Stomach (tissue), 9 donors: ENCODE data around the gene ZNF185. TPM values are rescaled to one million over a fixed set of nuclear protein-coding genes. Genes with fewer than 3 reads are reported as not detected.

ENCODE experiments used
- DNase-seq, 2 donors: peaks; one replicate each; pipeline versions ENCODE4 v3.0.0 to v3.0.0-alpha.2; 2013 to 2019
- H3K27ac ChIP-seq, 5 donors: fragments of 200-600 bp in 4 of 5; sonication (generic) in 4 of 5; one replicate each; pipeline ENCODE4 v1.5.1; 2013 to 2019; ENCODE audit warnings: mild to moderate bottlenecking in 1 of 5, moderate library complexity in 1 of 5
- H3K27me3 ChIP-seq, 3 donors: fragments of 200-600 bp; sonication (generic); one replicate each; pipeline ENCODE4 v1.5.1; 2017 to 2019; ENCODE audit warnings: mixed run types in 1 of 3
- H3K36me3 ChIP-seq, 4 donors: fragments of 200-600 bp; sonication (generic); 1 replicate in 3 of 4; 2 replicates in 1 of 4; pipeline ENCODE4 v1.5.1; 2016 to 2019
- H3K4me1 ChIP-seq, 4 donors: fragments of 200-600 bp; sonication (generic); one replicate each; pipeline ENCODE4 v1.5.1; 2016 to 2019
- H3K4me3 ChIP-seq, 4 donors: fragments of 200-600 bp; sonication (generic) in 3 of 4; one replicate each; pipeline ENCODE4 v1.5.1; 2016 to 2019; ENCODE audit warnings: mild to moderate bottlenecking in 1 of 4
- H3K9me3 ChIP-seq, 4 donors: fragments of 200-600 bp; sonication (generic); one replicate each; pipeline ENCODE4 v1.5.1; 2016 to 2019
- EP300 ChIP-seq: sonication (generic); formaldehyde crosslinking; IDR thresholded peaks from one replicate; pipeline ENCODE4 v1.6.1; 2017; ENCODE audit warnings: antibody characterized with exemption
- POLR2A ChIP-seq, 4 donors: fragments of 450-650 bp; IDR thresholded peaks; one replicate each; pipeline ENCODE4 v1.6.1; 2016; ENCODE audit warnings: antibody characterized with exemption in 4 of 4, control low read depth in 2 of 4, mild to moderate bottlenecking in 1 of 4, moderate library complexity in 1 of 4
- POLR2AphosphoS5 ChIP-seq, 3 donors: sonication (generic); formaldehyde crosslinking; IDR thresholded peaks; one replicate each; pipeline ENCODE4 v1.6.1; 2016; ENCODE audit warnings: antibody characterized with exemption in 3 of 3
- WGBS, 5 donors: extraction: QIAGEN DNeasy Blood & Tissue Kit in 3 of 5; methylation state at CpG; one replicate each; pipeline versions ENCODE4 v1.1.5 to v1.1.7; 2013 to 2018; 5-methylcytosine and 5-hydroxymethylcytosine counted together
- intact Hi-C: fragments of 100-400 bp; cut with DNase I; formaldehyde crosslinking; loops from one replicate; pipeline ENCODE4 v1.15.1; 2023; ENCODE audit warnings: low total_unique reads
- polyA plus RNA-seq, 3 donors: library from polyadenylated mRNA; stranded (reverse); fragments of 200-250 nt; gene quantifications; one replicate each; pipeline ENCODE4 v1.2.3, GENCODE V29; 2013
- total RNA-seq, 5 donors: library from RNA; depleted of rRNA; stranded (reverse); fragments of >200 nt; gene quantifications; one replicate each; pipeline versions ENCODE4 v1.1.0 to v1.2.3, GENCODE V29; 2014 to 2016
- TF ChIP-seq, protein P1 (sequence below), 7 experiments: fragments of 450-650 bp in 4 of 7; fragments of 200-600 bp in 3 of 7; sonication (generic) in 3 of 7; IDR thresholded peaks; one replicate each; pipeline ENCODE4 v1.5.1; 2016 to 2019; ENCODE audit warnings: antibody characterized with exemption in 7 of 7, control low read depth in 2 of 7, mild to moderate bottlenecking in 1 of 7
- donor health status: healthy with polysubstance abuse.
- donor health status: Bipolar disorder and iron deficiency.
- donor health status: healthy.

ZNF185 gene
- total and polyA plus RNA-seq, 8 donors, result 1.2 to 48.2 (median 4.5) TPM

DNA sequence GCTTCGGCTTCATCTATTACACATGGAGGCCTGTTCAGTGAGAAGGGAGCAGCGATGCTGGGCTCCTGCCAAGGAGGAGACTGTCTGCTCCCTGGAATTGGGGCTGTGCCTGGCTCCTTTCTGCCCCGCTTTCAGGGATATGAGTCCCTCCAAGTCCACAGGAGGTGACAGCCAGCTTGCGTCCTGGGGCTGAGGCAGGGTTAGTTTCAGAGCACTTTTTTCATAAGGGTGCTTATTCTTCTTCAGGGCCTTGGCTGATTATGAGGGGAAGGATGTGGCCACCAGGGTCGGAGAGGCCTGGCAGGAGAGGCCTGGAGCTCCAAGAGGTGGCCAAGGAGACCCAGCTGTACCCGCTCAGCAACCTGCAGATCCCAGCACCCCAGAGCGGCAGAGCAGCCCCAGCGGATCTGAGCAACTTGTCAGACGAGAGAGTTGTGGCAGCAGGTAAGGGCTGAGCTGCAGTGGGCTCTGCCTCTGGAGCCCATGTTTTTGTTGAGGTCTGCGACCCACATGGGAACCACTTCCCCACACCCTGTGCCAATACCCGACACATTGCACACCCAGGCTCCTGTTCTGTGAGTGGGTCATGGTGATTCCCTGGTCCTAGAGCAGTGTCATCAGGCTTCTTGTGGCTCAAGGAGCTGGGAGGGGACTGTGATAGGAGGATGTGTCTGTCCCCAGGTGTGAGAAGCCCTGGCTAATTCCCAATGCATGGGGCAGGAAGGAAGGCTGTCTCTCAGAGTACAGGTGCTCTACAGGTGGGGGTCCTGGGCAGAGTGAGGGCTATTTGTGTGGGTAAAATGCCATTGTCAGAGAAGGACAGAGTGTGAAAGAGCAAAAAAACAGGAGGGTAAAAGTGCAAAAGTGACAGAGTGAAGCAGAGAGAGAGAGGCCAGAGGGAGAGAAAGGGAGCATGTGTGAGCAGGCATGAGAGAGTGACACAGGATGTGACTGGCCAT is 47.4 kb downstream of the ZNF185 start:
- no peaks in the 10 kb centered on the region for H3K9me3 ChIP-seq
- WGBS, 5 donors, result 77 to 96% (median 93%) methylated on average over 8 to 11 of the region's 11 CpGs

DNA sequence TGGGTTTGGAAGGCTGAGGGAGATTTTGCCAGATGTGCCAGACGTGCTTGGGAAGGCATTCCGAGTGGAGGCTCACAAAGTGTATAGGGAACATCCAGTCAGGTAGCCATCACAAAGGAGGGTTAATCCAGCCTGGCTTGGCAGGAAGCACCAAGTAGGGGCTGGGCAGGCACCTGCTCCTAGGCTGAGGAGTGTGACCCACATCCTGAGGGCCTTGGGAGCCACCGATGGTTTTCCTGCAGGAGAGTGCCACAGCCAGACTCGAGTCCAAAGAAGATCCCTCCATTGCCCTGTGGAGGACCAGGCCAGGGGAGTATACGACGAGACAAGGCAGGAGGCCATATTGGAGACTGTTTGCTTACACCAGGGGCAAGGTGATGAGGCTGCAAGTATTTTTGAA is 48.8 kb downstream of the ZNF185 start:
- no peaks in the 10 kb centered on the region for H3K27me3 ChIP-seq
- no peak overlapping the region for H3K4me3 ChIP-seq
- 85 to 97% (median 92%) methylated on average over 5 to 6 of the region's 6 CpGs for WGBS, 5 donors
- no peak overlapping the region for H3K27ac ChIP-seq
- H3K9me3 ChIP-seq, result no peaks in the 10 kb centered on the region
- H3K4me1 ChIP-seq, result peaks cover 0 to 6% (median 0%) of the 10 kb centered on the region in 4 donors
- intact Hi-C loops, result no loop called here
- TF ChIP-seq EP300 (no peak), POLR2A (IDR thresholded peaks at IDR 0.05) (no peak), POLR2AphosphoS5 (IDR thresholded peaks at IDR 0.05) (no peak)
- TF ChIP-seq, protein P1, sequence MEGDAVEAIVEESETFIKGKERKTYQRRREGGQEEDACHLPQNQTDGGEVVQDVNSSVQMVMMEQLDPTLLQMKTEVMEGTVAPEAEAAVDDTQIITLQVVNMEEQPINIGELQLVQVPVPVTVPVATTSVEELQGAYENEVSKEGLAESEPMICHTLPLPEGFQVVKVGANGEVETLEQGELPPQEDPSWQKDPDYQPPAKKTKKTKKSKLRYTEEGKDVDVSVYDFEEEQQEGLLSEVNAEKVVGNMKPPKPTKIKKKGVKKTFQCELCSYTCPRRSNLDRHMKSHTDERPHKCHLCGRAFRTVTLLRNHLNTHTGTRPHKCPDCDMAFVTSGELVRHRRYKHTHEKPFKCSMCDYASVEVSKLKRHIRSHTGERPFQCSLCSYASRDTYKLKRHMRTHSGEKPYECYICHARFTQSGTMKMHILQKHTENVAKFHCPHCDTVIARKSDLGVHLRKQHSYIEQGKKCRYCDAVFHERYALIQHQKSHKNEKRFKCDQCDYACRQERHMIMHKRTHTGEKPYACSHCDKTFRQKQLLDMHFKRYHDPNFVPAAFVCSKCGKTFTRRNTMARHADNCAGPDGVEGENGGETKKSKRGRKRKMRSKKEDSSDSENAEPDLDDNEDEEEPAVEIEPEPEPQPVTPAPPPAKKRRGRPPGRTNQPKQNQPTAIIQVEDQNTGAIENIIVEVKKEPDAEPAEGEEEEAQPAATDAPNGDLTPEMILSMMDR (IDR thresholded peaks at IDR 0.05), result no peak
- H3K36me3 ChIP-seq, result peaks cover 0 to 16% (median 7%) of the 10 kb centered on the region in 4 donors
- DNase-seq, result no peak

More for the DNA sequence above, 47.4 kb downstream of the ZNF185 start:
- DNase-seq, result no peak
- Histone ChIP-seq H3K27me3 (no peaks in the 10 kb centered on the region), H3K4me3 (no peak overlapping the region), H3K27ac (no peak overlapping the region), H3K4me1 (peaks cover 0 to 12% (median 0%) of the 10 kb centered on the region in 4 donors), H3K36me3 (peaks cover 0 to 16% (median 7%) of the 10 kb centered on the region in 4 donors)
- intact Hi-C loops, result no loop called here
- TF ChIP-seq POLR2A (IDR thresholded peaks at IDR 0.05) (no peak), EP300 (no peak), POLR2AphosphoS5 (IDR thresholded peaks at IDR 0.05) (no peak)
- TF ChIP-seq, protein P1 (IDR thresholded peaks at IDR 0.05), result no peak

Other genes with a start within 250 kb of the ZNF185 start
- gene MAGEA3, start 199.3 kb upstream of the ZNF185 start, total RNA-seq, result not detected
- not detected for gene MAGEA3, start 199.3 kb upstream of the ZNF185 start, polyA plus RNA-seq
- gene CSAG2, start 188.8 kb upstream of the ZNF185 start, total RNA-seq, result not detected
- gene CSAG2, start 188.8 kb upstream of the ZNF185 start, polyA plus RNA-seq, result not detected
- gene MAGEA2B, start 183.4 kb upstream of the ZNF185 start, total RNA-seq, result not detected
- gene MAGEA2B, start 183.4 kb upstream of the ZNF185 start, polyA plus RNA-seq, result not detected
- not detected for gene CSAG1, start 164.3 kb upstream of the ZNF185 start, total RNA-seq
- gene CSAG1, start 164.3 kb upstream of the ZNF185 start, polyA plus RNA-seq, result not detected
- gene MAGEA12, start 164.3 kb upstream of the ZNF185 start, total RNA-seq, result not detected
- not detected for gene MAGEA12, start 164.3 kb upstream of the ZNF185 start, polyA plus RNA-seq
- not detected for gene MAGEA2, start 144.2 kb upstream of the ZNF185 start, total RNA-seq
- not detected for gene MAGEA2, start 144.2 kb upstream of the ZNF185 start, polyA plus RNA-seq
- not detected for gene CSAG3, start 138.8 kb upstream of the ZNF185 start, total RNA-seq
- gene CSAG3, start 138.8 kb upstream of the ZNF185 start, polyA plus RNA-seq, result not detected
- not detected for gene MAGEA6, start 128.4 kb upstream of the ZNF185 start, total RNA-seq
- gene MAGEA6, start 128.4 kb upstream of the ZNF185 start, polyA plus RNA-seq, result not detected
- gene CETN2, start 67.3 kb upstream of the ZNF185 start, total RNA-seq, result 10 to 100 TPM in 4 of 5 donors, 1 to 10 TPM in 1; 10.0 to 45.5 (median 29.0) TPM
- 10 to 100 TPM; 29.0 to 33.1 (median 32.4) TPM for gene CETN2, start 67.3 kb upstream of the ZNF185 start, polyA plus RNA-seq
- 10 to 100 TPM in 1 of 5 donors, 1 to 10 TPM in 2, under 1 TPM in 2; 0.58 to 45.5 (median 6.8) TPM for gene NSDHL, start 67.0 kb upstream of the ZNF185 start, total RNA-seq
- 10 to 100 TPM in 2 of 3 donors, 1 to 10 TPM in 1; 9.5 to 28.3 (median 15.6) TPM for gene NSDHL, start 67.0 kb upstream of the ZNF185 start, polyA plus RNA-seq
- not detected for gene PNMA5, start 96.0 kb downstream of the ZNF185 start, total RNA-seq
- gene PNMA5, start 96.0 kb downstream of the ZNF185 start, polyA plus RNA-seq, result under 1 TPM in 1 of 3 donors, not detected in 2; 0.05 TPM
- gene PNMA3, start 158.4 kb downstream of the ZNF185 start, total RNA-seq, result 1 to 10 TPM in 2 of 5 donors, under 1 TPM in 1, not detected in 2; 0.73 to 2.2 (median 1.7) TPM
- gene PNMA3, start 158.4 kb downstream of the ZNF185 start, polyA plus RNA-seq, result under 1 TPM in 1 of 3 donors, not detected in 2; 0.28 TPM
- gene PNMA6A, start 174.4 kb downstream of the ZNF185 start, total RNA-seq, result 1 to 10 TPM in 2 of 5 donors, not detected in 3; 1.7 to 2.4 TPM
- gene PNMA6A, start 174.4 kb downstream of the ZNF185 start, polyA plus RNA-seq, result under 1 TPM; 0.44 to 0.58 (median 0.46) TPM